ENCODE results near the gene PANX2.

The PANX2 gene

GRCh38 chr22:50175921-50176849, 5.7 kb downstream of the PANX2 start:
- H3K9me3 ChIP-seq (ENCODE audit: control insufficient read depth, low read length): no peaks in the 10 kb centered on the region

GRCh38 chr22:50176850-50177536, 6.5 kb downstream of the PANX2 start:
- Histone ChIP-seq H3K4me1 (ENCODE audit: control insufficient read depth, insufficient read depth, low read length) (peaks cover under 1% of the 10 kb centered on the region), H3K36me3 (ENCODE audit: control insufficient read depth, insufficient read depth, low read length) (no peaks in the 10 kb centered on the region), H3K27me3 (ENCODE audit: control insufficient read depth, insufficient read depth, low read length) (peaks cover 20% of the 10 kb centered on the region), H3K4me3 (ENCODE audit: low read length) (no peak overlapping the region), H3K9me3 (ENCODE audit: control insufficient read depth, low read length) (no peaks in the 10 kb centered on the region), H3K9ac (ENCODE audit: low read length) (no peak overlapping the region)

More at GRCh38 chr22:50175921-50176849, 5.7 kb downstream of the PANX2 start:
- Histone ChIP-seq H3K27me3 (ENCODE audit: control insufficient read depth, insufficient read depth, low read length) (peaks cover 28% of the 10 kb centered on the region), H3K36me3 (ENCODE audit: control insufficient read depth, insufficient read depth, low read length) (no peaks in the 10 kb centered on the region), H3K4me1 (ENCODE audit: control insufficient read depth, insufficient read depth, low read length) (peaks cover 1% of the 10 kb centered on the region), H3K9ac (ENCODE audit: low read length) (no peak overlapping the region), H3K4me3 (ENCODE audit: low read length) (no peak overlapping the region)

GRCh38 chr22:50177537-50178470, 7.3 kb downstream of the PANX2 start:
- H3K9ac ChIP-seq (ENCODE audit: low read length): no peak overlapping the region
- no peak overlapping the region for H3K4me3 ChIP-seq (ENCODE audit: low read length)
- peaks cover 8% of the 10 kb centered on the region for H3K4me1 ChIP-seq (ENCODE audit: control insufficient read depth, insufficient read depth, low read length)
- no peaks in the 10 kb centered on the region for H3K36me3 ChIP-seq (ENCODE audit: control insufficient read depth, insufficient read depth, low read length)
- peaks cover 16% of the 10 kb centered on the region for H3K27me3 ChIP-seq (ENCODE audit: control insufficient read depth, insufficient read depth, low read length)
- no peaks in the 10 kb centered on the region for H3K9me3 ChIP-seq (ENCODE audit: control insufficient read depth, low read length)

GRCh38 chr22:50178471-50178864, 7.9 kb downstream of the PANX2 start:
- peaks cover 12% of the 10 kb centered on the region for H3K27me3 ChIP-seq (ENCODE audit: control insufficient read depth, insufficient read depth, low read length)
- H3K4me3 ChIP-seq (ENCODE audit: low read length): no peak overlapping the region
- H3K4me1 ChIP-seq (ENCODE audit: control insufficient read depth, insufficient read depth, low read length): peaks cover 15% of the 10 kb centered on the region
- no peaks in the 10 kb centered on the region for H3K36me3 ChIP-seq (ENCODE audit: control insufficient read depth, insufficient read depth, low read length)
- no peaks in the 10 kb centered on the region for H3K9me3 ChIP-seq (ENCODE audit: control insufficient read depth, low read length)
- H3K9ac ChIP-seq (ENCODE audit: low read length): no peak overlapping the region

- H3K4me1 ChIP-seq (ENCODE audit: control insufficient read depth, insufficient read depth, low read length): peaks cover 22% of the 10 kb centered on the region
- peaks cover 9% of the 10 kb centered on the region for H3K27me3 ChIP-seq (ENCODE audit: control insufficient read depth, insufficient read depth, low read length)
- no peak overlapping the region for H3K4me3 ChIP-seq (ENCODE audit: low read length)
- no peak overlapping the region for H3K9ac ChIP-seq (ENCODE audit: low read length)
- no peaks in the 10 kb centered on the region for H3K9me3 ChIP-seq (ENCODE audit: control insufficient read depth, low read length)
- no peaks in the 10 kb centered on the region for H3K36me3 ChIP-seq (ENCODE audit: control insufficient read depth, insufficient read depth, low read length)
These were observed 8.6 kb downstream of the PANX2 start for GRCh38 chr22:50178871-50179869.

GRCh38 chr22:50179937-50180726, 9.6 kb downstream of the PANX2 start:
- peaks cover 29% of the 10 kb centered on the region for H3K4me1 ChIP-seq (ENCODE audit: control insufficient read depth, insufficient read depth, low read length)
- H3K36me3 ChIP-seq (ENCODE audit: control insufficient read depth, insufficient read depth, low read length): no peaks in the 10 kb centered on the region
- H3K9ac ChIP-seq (ENCODE audit: low read length): no peak overlapping the region
- H3K4me3 ChIP-seq (ENCODE audit: low read length): no peak overlapping the region
- no peaks in the 10 kb centered on the region for H3K9me3 ChIP-seq (ENCODE audit: control insufficient read depth, low read length)
- H3K27me3 ChIP-seq (ENCODE audit: control insufficient read depth, insufficient read depth, low read length): peaks cover 5% of the 10 kb centered on the region

- H3K4me1 ChIP-seq (ENCODE audit: control insufficient read depth, insufficient read depth, low read length): peaks cover 32% of the 10 kb centered on the region
- no peak overlapping the region for H3K9ac ChIP-seq (ENCODE audit: low read length)
- H3K9me3 ChIP-seq (ENCODE audit: control insufficient read depth, low read length): no peaks in the 10 kb centered on the region
- peaks cover 5% of the 10 kb centered on the region for H3K27me3 ChIP-seq (ENCODE audit: control insufficient read depth, insufficient read depth, low read length)
- H3K4me3 ChIP-seq (ENCODE audit: low read length): no peak overlapping the region
- no peaks in the 10 kb centered on the region for H3K36me3 ChIP-seq (ENCODE audit: control insufficient read depth, insufficient read depth, low read length)
These were observed 10.4 kb downstream of the PANX2 start for GRCh38 chr22:50180727-50181521.

- H3K9ac ChIP-seq (ENCODE audit: low read length): no peak overlapping the region
- no peaks in the 10 kb centered on the region for H3K9me3 ChIP-seq (ENCODE audit: control insufficient read depth, low read length)
- H3K36me3 ChIP-seq (ENCODE audit: control insufficient read depth, insufficient read depth, low read length): no peaks in the 10 kb centered on the region
- peaks cover 5% of the 10 kb centered on the region for H3K27me3 ChIP-seq (ENCODE audit: control insufficient read depth, insufficient read depth, low read length)
- peaks cover 42% of the 10 kb centered on the region for H3K4me1 ChIP-seq (ENCODE audit: control insufficient read depth, insufficient read depth, low read length)
- no peak overlapping the region for H3K4me3 ChIP-seq (ENCODE audit: low read length)
These were observed 11.9 kb downstream of the PANX2 start for GRCh38 chr22:50182176-50183081.

GRCh38 chr22:50183141-50183971, 12.8 kb downstream of the PANX2 start:
- H3K9ac ChIP-seq (ENCODE audit: low read length): no peak overlapping the region
- H3K4me1 ChIP-seq (ENCODE audit: control insufficient read depth, insufficient read depth, low read length): peaks cover 43% of the 10 kb centered on the region
- peaks cover 4% of the 10 kb centered on the region for H3K27me3 ChIP-seq (ENCODE audit: control insufficient read depth, insufficient read depth, low read length)
- H3K36me3 ChIP-seq (ENCODE audit: control insufficient read depth, insufficient read depth, low read length): no peaks in the 10 kb centered on the region
- no peaks in the 10 kb centered on the region for H3K9me3 ChIP-seq (ENCODE audit: control insufficient read depth, low read length)
- H3K4me3 ChIP-seq (ENCODE audit: low read length): no peak overlapping the region

Data from mucosa of stomach (tissue), 1 donor.